HepG2 (cell line): ENCODE data around the gene P2RX5. TPM values are rescaled to one million over a fixed set of nuclear protein-coding genes. Genes with fewer than 3 reads are reported as not detected.

ENCODE experiments used
- ARID5B ChIP-seq: IDR thresholded peaks from 2 replicates; pipeline ENCODE4 v1.4.0; 2020; ENCODE audit warnings: mild to moderate bottlenecking, missing genetic modification reagents
- ETV5 ChIP-seq: IDR thresholded peaks from 2 replicates; pipeline ENCODE4 v1.6.1; 2018; ENCODE audit warnings: missing biosample characterization, missing genetic modification reagents, inconsistent platforms, borderline replicate concordance
- KDM5B ChIP-seq: sonication (generic); formaldehyde crosslinking; IDR thresholded peaks from 2 replicates; pipeline ENCODE4 v1.4.0; 2020; ENCODE audit warnings: missing genetic modification reagents, mild to moderate bottlenecking, borderline replicate concordance
- SOX6 ChIP-seq, 2 experiments: fragments of 450-650 bp in 1 of 2; sonication (generic) in 1 of 2; formaldehyde crosslinking in 1 of 2; IDR thresholded peaks; 2 replicates each; pipeline versions ENCODE4 v1.4.0 to v1.6.1; 2017 to 2020; ENCODE audit warnings: antibody characterized with exemption in 1 of 2, mild to moderate bottlenecking in 1 of 2, missing genetic modification reagents in 1 of 2
- TBX3 ChIP-seq: fragments of 450-650 bp; IDR thresholded peaks from 2 replicates; pipeline ENCODE4 v1.6.1; 2017; ENCODE audit warnings: antibody characterized with exemption, mild to moderate bottlenecking, inconsistent platforms, borderline replicate concordance
- ZBTB42 ChIP-seq: sonication (generic); formaldehyde crosslinking; IDR thresholded peaks from 2 replicates; pipeline ENCODE4 v1.5.0; 2020; ENCODE audit warnings: mild to moderate bottlenecking, missing genetic modification reagents
- ZFAT ChIP-seq: sonication (generic); formaldehyde crosslinking; conservative IDR thresholded peaks from 2 replicates; pipeline ENCODE4 v1.8.1; 2023; ENCODE audit warnings: missing genetic modification reagents, inconsistent platforms
- ZNF414 ChIP-seq: sonication (generic); formaldehyde crosslinking; IDR thresholded peaks from 2 replicates; pipeline ENCODE4 v1.5.0; 2020; ENCODE audit warnings: missing genetic modification reagents
- ZNF564 ChIP-seq: sonication (generic); formaldehyde crosslinking; IDR thresholded peaks from 2 replicates; pipeline ENCODE4 v1.8.1; 2023; ENCODE audit warnings: mild to moderate bottlenecking, missing genetic modification reagents
- polyA plus RNA-seq, 8 experiments: library from polyadenylated mRNA; depleted of rRNA in 3 of 8; stranded (reverse) in 7 of 8; unstranded in 1 of 8; fragments of >200 nt; fragmentation: Illumina TruSeq in 4 of 8; extraction: Trizol in 4 of 8; gene quantifications; 2 replicates each; pipeline versions ENCODE4 v1.2.1 to v1.2.3, GENCODE V29; 2011 to 2016; ENCODE audit warnings: low read depth in 4 of 8, missing spikeins in 1 of 8, mixed read lengths in 1 of 8; ENCODE audit not compliant: insufficient read depth in 1 of 8
- total RNA-seq, 5 experiments: library from RNA; depleted of rRNA; stranded (reverse); fragments of >200 nt; fragmentation: Illumina TruSeq; extraction: Trizol; gene quantifications; 2 replicates each; pipeline ENCODE4 v1.2.3, GENCODE V29; 2016; ENCODE audit warnings: low read depth in 1 of 5

Gene P2RX5
- total and polyA plus RNA-seq, 2 of the 13 experiments (the other 11 are each of a cell fraction or from before 2014, with no cell fraction given): 0.95 to 1.7 TPM

- no peak for TF ChIP-seq ZNF414 (CRISPR knock-in tag)
- 0 out of 2 replicates have a peak, but pooled peaks have one; percentile 45 for TF ChIP-seq KDM5B (CRISPR knock-in tag)
- TF ChIP-seq ETV5 (CRISPR knock-in tag): peak; percentile 66; the same call in 1 of the 2 replicates
- TF ChIP-seq ZNF564 (CRISPR knock-in tag): 0 out of 2 replicates have a peak, but pooled peaks have one; percentile 49
- TF ChIP-seq ARID5B: peak; percentile 53
- TF ChIP-seq ZBTB42 (CRISPR knock-in tag): 0 out of 2 replicates have a peak, but pooled peaks have one; percentile 67
- no peak for TF ChIP-seq SOX6 (IDR thresholded peaks at IDR 0.05)
- peak; percentile 15; the same call in 1 of the 2 replicates for TF ChIP-seq SOX6 (CRISPR knock-in tag; IDR thresholded peaks at IDR 0.05)
- no peak for TF ChIP-seq ZFAT (CRISPR knock-in tag)
- TF ChIP-seq TBX3: no peak
Observed at GRCh38 chr17:3667366-3668278, 28.3 kb downstream of the P2RX5 start (continued).
